HFF-Myc (cell line): ENCODE results near the gene GRHL3.

ENCODE experiments used
- DNase-seq: peaks from one replicate; pipeline ENCODE4 v3.0.0-alpha.2; 2011; ENCODE audit warnings: low read depth; ENCODE audit errors: extremely low read depth
- H3K4me3 ChIP-seq: replicated peaks from 2 replicates; pipeline ENCODE4 v1.5.1; 2011; ENCODE audit warnings: low read depth, mild to moderate bottlenecking, control low read depth, low read length
- TF ChIP-seq, protein P1 (sequence below): IDR thresholded peaks from 2 replicates; pipeline ENCODE4 v1.5.1; 2012; ENCODE audit warnings: mild to moderate bottlenecking, low read depth, low read length, control low read depth; ENCODE audit errors: missing control alignments

Gene GRHL3

DNA sequence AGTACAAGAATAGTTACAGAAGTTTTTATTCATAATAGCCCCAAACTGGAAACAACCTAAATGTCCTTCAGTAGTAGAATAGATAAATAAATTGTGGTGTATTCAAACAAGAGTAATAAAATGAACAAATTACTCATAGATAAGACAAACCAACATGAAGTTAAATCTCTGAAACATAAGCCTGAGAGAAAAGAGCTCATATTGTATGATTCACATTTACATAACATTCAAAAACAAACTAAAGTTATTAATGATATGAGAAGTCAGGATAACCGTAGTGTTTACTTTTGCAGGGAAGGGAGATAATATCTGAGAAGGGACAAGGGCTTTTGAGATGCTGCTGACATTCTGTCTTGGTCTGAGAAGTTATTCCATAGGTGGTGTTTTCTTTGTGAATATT, 80.9 kb downstream of the GRHL3 start:
- no peak for DNase-seq
- no peak overlapping the region for H3K4me3 ChIP-seq

DNA sequence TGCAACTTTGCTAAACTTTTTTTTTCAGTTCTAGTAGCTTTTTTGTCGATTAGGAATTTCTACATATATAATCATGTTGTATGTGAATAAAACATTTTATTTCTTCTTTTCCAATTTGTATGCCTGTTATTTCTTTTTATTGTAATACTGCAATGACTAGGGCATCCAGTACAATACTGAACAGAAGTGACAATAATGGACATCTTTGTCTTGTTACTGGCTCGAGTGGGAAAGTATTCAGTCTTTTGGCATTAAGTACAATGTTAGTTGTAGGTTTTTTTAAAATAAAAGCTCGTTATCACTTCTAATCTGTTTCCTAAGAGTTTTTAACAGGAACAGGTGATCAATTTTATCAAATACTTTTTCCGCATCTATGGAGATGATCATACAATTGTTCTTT, 84.6 kb downstream of the GRHL3 start:
- DNase-seq: no peak
- TF ChIP-seq, protein P1, sequence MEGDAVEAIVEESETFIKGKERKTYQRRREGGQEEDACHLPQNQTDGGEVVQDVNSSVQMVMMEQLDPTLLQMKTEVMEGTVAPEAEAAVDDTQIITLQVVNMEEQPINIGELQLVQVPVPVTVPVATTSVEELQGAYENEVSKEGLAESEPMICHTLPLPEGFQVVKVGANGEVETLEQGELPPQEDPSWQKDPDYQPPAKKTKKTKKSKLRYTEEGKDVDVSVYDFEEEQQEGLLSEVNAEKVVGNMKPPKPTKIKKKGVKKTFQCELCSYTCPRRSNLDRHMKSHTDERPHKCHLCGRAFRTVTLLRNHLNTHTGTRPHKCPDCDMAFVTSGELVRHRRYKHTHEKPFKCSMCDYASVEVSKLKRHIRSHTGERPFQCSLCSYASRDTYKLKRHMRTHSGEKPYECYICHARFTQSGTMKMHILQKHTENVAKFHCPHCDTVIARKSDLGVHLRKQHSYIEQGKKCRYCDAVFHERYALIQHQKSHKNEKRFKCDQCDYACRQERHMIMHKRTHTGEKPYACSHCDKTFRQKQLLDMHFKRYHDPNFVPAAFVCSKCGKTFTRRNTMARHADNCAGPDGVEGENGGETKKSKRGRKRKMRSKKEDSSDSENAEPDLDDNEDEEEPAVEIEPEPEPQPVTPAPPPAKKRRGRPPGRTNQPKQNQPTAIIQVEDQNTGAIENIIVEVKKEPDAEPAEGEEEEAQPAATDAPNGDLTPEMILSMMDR: no peak
- no peak overlapping the region for H3K4me3 ChIP-seq

More for the DNA sequence above, 80.9 kb downstream of the GRHL3 start:
- TF ChIP-seq, protein P1: no peak
